ENCODE measurements around the gene MED12L. TPM values are rescaled to one million over a fixed set of nuclear protein-coding genes. Genes with fewer than 3 reads are reported as not detected.

The MED12L gene
- total RNA-seq, 1 donor from 2014 or later, result 1.3 TPM

- Histone ChIP-seq H3K4me3 (ENCODE audit: low read depth, low read length) (no peak overlapping the region), H3K36me3 (ENCODE audit: control insufficient read depth, insufficient read depth, low read length) (no peaks in the 10 kb centered on the region), H3K27me3 (ENCODE audit: control insufficient read depth, insufficient read depth, low read length) (no peaks in the 10 kb centered on the region)
- TF ChIP-seq CTCF (IDR thresholded peaks at IDR 0.05; ENCODE audit: insufficient read depth, low read length, poor library complexity, severe bottlenecking), result no peak
- no peak for DNase-seq (ENCODE audit: low read depth)
Observed at GRCh38 chr3:151214459-151214858, 129.0 kb downstream of the MED12L start.

- no peak for DNase-seq (ENCODE audit: low read depth)
- H3K36me3 ChIP-seq (ENCODE audit: control insufficient read depth, insufficient read depth, low read length), result no peaks in the 10 kb centered on the region
- no peak for TF ChIP-seq CTCF (IDR thresholded peaks at IDR 0.05; ENCODE audit: insufficient read depth, low read length, poor library complexity, severe bottlenecking)
Observed at GRCh38 chr3:151216641-151217607, 131.5 kb downstream of the MED12L start.

GRCh38 chr3:151218136-151218535, 132.7 kb downstream of the MED12L start:
- H3K36me3 ChIP-seq (ENCODE audit: control insufficient read depth, insufficient read depth, low read length), result no peaks in the 10 kb centered on the region
- no peaks in the 10 kb centered on the region for H3K27me3 ChIP-seq (ENCODE audit: control insufficient read depth, insufficient read depth, low read length)
- no peak for TF ChIP-seq CTCF (IDR thresholded peaks at IDR 0.05; ENCODE audit: insufficient read depth, low read length, poor library complexity, severe bottlenecking)
- no peak for DNase-seq (ENCODE audit: low read depth)
- H3K4me3 ChIP-seq (ENCODE audit: low read depth, low read length), result no peak overlapping the region

More at GRCh38 chr3:151216641-151217607, 131.5 kb downstream of the MED12L start:
- no peaks in the 10 kb centered on the region for H3K27me3 ChIP-seq (ENCODE audit: control insufficient read depth, insufficient read depth, low read length)
- H3K4me3 ChIP-seq (ENCODE audit: low read depth, low read length), result no peak overlapping the region

- TF ChIP-seq CTCF (IDR thresholded peaks at IDR 0.05; ENCODE audit: insufficient read depth, low read length, poor library complexity, severe bottlenecking), result no peak
- peak; percentile 72 for DNase-seq (ENCODE audit: low read depth)
- no peaks in the 10 kb centered on the region for H3K36me3 ChIP-seq (ENCODE audit: control insufficient read depth, insufficient read depth, low read length)
Observed at GRCh38 chr3:151219056-151219455, 133.6 kb downstream of the MED12L start.

GRCh38 chr3:151224268-151224866, 138.9 kb downstream of the MED12L start:
- no peak for TF ChIP-seq CTCF (IDR thresholded peaks at IDR 0.05; ENCODE audit: insufficient read depth, low read length, poor library complexity, severe bottlenecking)
- no peaks in the 10 kb centered on the region for H3K36me3 ChIP-seq (ENCODE audit: control insufficient read depth, insufficient read depth, low read length)
- H3K27me3 ChIP-seq (ENCODE audit: control insufficient read depth, insufficient read depth, low read length), result no peaks in the 10 kb centered on the region
- DNase-seq (ENCODE audit: low read depth), result no peak
- no peak overlapping the region for H3K4me3 ChIP-seq (ENCODE audit: low read depth, low read length)

More at GRCh38 chr3:151219056-151219455, 133.6 kb downstream of the MED12L start:
- H3K27me3 ChIP-seq (ENCODE audit: control insufficient read depth, insufficient read depth, low read length), result no peaks in the 10 kb centered on the region
- H3K4me3 ChIP-seq (ENCODE audit: low read depth, low read length), result no peak overlapping the region

Measured in kidney epithelial cell (primary cell).